ENCODE results near the gene CIROP.

The CIROP gene

DNA sequence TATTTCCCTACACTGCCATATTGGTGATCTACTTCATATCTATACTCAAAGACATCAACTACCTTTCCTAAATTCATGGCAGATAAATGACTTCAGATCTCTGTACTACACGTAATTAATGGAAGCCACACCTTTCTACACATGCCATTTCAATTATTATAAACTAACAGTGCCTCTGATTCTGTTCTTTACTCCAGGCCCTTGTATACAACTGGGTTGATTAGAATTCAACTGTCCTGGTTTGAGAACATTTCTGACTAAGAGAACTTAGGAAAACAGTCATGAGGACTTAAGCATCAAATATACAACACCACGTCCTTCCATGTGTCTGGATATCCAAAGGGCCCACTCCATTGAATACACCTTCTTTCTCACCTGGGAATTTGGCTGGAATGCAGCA is 11.7 kb downstream of the CIROP start:
- no peak for ATAC-seq

DNA sequence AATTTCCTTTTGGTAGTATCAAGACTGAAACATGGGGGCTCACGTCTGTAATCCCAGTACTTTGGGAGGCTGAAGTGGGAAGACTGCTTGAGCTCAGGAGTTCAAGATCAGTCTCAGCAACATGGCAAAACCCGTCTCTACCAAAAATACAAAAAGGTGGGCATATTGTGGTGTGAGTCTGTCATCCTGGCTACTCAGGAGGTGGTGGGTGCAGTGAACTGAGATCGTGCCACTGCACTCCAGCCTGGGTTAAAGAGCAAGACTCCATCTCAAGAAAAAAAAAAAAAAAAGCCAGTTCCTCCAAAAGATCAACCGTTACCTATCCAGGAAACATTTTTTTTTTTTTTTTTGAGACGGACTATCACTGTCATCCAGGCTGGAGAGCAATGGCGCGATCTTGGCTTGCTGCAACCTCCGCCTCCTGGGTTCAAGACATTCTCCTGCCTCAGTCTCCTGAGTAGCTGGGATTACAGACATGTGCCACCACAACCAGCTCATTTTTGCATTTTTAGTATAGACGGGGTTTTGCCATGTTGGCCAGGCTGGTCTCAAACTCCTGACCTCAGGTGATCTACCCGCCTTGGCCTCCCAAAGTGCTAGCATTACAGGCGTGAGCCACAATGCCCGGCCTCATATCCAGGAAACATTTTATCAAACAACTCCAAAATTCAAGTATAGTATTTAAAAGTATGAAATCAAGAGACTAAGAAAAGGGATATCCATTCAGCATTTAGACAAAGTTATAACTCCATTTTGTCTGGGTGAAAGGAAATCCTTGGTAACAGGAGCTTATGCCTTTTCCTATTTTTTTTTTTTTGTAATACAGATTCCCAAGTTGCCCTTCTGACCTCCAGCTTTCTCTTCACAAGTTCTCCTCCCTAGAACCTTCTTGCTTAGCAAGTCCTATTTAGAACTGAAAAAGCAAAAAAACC is 13.2 kb downstream of the CIROP start:
- ATAC-seq = no peak

DNA sequence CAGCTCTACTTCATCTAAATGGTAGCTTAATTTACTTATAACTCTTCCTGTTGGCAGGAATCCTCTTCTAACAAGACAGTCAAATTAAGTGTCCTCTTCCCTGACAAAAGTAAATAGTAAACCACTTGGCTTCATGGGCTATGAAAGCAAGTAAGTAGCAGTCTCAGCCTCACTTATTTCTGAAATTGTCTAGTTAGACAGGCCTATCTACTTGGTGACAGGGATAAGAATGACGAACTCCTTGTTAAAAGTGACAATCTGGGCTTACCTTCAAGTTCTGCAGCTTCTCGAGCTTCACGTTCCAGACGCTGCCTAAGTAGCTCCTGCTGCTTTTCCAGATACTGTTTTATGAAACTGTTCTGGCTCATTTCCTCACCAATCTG is 14.5 kb downstream of the CIROP start:
- ATAC-seq = no peak

DNA sequence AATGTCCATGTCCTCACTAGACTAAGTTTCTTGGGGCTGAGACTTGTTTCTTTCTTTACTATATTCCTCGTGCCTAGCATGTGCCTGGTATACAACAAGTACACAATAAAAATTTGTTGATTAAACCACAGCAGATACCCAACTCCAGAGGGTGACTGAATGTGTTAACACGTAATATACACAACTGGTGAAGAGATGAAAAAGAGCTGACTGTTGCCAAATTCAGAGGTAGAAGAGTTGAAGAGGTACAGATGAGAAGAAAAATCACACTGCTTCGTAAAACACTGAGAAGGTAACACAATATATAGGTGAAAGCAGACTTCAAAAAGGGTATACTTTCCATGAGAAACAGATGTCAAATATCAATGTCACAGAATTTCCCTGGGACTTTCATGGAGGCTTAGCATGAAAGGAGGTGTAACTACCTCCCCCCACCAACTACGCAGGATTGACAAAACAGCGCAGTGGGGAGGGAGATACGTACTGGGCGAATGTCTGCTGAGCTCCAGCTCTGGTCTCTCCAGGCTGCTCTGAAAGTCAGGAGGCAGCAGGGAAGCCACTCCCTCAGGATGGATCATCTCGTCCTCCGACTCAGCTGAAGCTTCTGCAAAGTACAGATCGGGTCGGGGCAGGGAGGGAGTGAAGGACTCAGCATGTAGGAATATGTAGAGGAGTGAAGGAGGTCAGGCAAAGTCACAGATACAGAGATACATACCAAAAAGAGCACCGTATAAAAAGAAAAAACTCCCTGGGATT is 15.1 kb downstream of the CIROP start:
- ATAC-seq = no peak

DNA sequence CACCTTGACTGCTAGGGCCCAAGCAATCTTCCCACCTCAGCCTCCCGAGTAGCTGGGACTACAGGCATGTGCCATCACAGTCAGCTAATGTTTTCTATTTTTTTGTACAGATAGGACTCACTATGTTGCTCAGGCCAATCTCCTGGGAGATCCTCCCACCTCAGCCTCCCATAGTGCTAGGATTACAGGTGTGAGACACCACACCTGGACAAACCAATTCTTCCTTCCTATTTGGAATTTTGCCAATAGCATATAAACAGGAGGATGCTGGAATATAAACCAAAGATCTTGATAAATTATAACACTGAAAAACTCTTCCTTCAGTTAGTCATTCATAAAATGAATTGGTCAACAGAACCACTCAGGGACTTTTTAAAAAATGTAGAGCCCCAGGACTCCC is 18.2 kb downstream of the CIROP start:
- ATAC-seq = no peak

DNA sequence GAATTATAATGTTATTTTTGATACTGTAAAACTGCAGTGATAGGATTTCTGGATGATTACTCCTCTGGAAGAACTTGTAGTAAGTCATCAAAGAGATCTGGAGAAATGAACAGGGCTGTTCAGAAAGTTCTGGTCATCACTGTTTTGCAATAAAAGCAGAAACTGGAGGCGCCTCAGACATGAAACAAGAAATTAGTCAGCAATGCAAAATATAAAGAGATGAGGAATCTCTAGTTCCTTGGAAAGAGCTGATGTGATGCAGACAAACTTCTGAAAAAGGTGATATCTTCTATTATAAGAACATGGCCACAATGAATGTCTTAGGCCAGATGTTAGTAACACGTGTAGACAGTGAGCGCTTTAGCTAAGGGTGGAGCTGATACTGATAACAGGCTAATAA is 19.3 kb downstream of the CIROP start:
- ATAC-seq = peak; percentile 46 to 67

DNA sequence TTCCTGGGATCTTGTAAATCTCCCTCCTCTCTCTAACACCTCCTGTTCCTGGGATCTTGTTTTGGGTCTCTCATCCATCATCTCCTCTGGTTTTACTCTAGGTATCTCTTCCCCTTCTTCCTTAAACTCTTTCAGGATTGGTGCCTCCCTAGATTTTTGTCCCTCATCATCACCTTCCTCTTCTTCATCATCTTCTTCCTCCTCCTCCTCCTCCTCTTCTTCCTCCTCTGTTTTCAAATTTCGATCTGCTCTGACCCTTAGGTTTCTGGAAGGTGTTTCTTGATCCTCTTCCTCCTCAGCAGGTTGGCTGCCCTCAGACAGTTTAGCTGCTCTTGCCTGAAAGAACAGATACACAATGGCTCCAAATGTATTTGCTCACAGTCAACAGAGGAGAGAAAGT is 24.3 kb downstream of the CIROP start:
- ATAC-seq = no peak

DNA sequence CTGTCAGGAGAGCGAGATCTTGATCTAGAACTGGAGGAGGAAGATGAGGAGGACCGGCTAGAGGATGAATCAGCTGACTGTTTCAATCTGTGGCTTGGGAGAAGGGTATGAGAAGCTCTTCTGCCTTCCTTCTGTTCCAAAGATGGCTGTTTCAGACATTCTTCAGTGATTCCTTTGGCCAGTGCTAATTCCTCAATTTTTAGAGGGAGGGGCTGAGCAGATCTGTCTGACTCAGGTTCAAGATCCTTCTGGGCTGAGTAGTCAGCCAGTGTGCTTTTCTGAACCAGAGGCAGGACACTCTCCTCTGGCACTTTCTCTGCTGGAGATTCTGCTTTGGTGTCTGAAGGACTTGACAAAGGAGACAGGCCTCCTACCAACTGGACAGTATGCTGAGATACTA is 25.1 kb downstream of the CIROP start:
- no peak for ATAC-seq

DNA sequence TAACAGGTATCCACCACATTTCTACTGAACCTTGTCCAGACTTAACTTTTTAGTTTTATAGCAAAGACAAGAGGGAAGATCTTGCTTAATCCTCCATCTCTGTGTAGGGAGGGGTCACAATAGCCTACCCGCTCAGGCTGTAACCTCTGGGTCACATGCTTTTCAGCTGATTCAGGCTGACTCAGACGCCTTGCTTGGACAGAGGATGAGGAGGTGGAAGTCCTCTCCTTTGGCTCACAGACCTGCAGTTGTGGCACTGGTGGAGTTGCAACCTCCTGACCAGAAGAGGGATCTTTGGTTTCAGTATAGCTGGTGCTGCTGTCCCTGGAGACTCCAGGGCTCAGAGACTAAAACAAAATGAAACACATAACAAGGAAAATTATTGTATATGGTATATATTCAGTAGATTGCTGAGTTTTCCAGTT is 26.1 kb downstream of the CIROP start:
- peak in 1 of 2 donors; percentile 32 for ATAC-seq

DNA sequence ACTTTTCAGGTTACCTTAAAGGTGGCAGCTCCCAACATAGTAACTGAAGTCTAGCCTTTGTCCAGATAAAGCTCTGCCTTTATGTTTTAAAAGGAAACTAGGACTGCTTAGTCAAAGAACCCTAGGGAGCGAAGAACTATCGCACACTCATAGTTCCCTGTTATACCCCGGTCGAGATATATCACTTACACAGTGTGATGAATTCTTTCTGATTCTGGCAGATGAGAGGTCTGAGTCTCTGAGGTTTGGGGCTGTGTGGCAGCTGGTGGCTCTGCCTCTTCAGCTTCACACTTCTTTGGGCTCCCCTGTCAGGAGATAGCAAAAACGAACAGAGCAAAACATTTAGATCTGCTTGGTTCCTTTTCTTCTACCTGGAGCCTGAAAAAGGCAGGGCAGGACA is 26.8 kb downstream of the CIROP start:
- ATAC-seq = no peak

DNA sequence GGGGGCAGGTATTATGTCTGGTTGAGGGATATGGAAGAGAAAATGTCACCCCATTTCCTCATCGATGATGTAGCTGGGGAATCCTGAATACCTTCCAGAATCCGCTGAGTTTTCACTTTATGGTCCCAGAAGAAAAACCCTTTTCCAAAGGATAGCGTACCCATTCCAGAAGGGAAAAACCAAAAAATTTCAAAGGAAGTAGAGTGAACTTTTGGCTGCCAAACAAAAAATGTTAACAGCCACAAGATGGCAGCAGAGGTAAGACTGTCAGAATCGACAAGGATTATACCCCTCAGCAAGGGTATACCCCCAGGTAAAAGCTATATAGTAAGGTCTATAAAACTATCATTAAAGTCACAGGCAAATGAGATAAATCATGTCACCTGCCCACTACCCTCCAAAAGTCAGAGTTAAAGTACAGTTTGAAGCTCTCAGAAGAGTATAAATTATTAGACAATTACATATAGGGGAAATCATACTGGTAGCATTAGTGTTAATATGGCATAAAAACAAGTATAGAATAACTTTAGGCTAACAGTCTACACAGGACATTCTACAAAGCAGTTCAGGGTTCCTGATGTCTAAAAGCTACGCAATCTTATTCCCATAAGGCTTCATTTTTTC is 27.9 kb downstream of the CIROP start:
- peak; percentile 38 to 56 for ATAC-seq

DNA sequence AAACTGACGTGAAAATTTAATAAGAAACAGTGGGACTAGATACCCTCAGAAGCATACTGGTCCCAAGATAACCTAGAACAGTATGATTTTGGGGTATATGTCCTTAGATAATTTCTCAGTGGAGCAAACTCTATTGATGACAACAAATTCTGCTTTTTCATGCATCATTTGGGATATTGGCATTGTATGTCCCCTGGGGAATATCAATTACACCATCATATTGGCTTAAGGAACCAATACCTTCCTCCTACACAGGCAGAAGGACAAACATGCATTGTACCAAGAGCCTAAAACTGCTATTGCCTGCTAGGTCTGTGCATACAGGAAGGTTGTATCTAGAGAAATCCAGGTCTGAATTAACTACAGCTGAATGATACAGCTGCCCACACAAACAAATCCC is 29.9 kb downstream of the CIROP start:
- no peak for ATAC-seq

DNA sequence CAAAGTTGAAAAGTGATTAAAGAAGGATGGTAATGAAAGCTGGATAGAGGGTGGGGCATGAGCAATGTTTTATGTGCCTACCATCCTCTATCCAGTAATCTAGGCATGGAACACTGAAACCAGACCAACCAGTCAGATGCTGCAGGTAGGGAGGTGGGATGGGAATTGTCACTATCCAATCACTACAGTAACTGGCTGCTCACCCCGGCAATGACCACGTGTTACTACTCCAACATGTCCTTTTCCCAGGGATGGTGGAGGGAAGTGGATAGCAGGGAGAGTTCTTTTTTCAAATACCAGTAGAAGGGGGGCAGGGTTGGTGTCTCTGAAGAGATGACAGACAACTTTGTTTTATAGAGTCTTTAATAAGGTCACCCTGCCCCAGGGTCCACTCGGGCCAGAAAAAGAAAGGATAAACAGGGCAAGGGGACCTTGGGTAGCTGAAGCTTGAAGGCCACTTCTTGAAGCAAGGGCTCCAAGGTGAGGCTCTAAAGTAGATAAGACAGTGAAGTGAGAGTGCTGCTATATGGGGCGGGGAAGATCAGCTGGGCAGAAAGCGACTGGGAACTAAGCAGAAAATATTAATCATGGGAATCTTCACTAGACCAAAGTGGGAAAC is 32.8 kb downstream of the CIROP start:
- ATAC-seq = no peak

DNA sequence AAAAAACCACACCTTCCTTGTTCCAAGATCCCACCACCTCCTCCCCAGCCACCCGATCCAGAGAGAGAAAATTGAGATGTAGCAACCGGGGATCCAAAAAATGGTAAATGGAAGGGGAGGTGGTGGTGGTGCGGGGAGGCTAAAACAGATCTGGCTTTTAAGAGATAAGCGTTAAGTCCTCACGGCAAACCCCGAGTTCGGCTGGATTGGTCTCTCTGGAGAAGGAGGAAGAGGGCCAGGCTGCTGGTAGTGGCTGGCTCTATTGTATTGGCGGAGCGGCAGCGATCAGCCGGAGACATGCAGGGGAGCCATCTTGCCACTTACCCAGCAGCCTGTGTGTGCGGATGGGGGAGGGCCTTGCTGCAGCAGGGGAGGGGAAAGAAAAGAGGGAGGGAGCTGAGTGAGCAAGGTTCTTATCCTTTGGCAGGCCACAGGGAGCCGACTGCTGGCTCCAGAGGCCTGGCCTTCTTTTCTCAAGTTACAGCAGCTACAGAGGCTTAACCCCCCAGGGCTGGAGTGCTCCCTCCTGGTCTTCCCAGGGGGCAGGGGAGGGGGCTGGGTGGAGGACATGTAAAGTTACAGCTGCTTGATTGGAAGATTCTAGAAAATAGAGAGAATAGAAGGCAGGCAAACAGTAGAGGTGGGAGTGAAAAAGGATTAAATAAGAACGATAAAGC is 33.4 kb downstream of the CIROP start:
- peak; percentile 95 to 97 for ATAC-seq

DNA sequence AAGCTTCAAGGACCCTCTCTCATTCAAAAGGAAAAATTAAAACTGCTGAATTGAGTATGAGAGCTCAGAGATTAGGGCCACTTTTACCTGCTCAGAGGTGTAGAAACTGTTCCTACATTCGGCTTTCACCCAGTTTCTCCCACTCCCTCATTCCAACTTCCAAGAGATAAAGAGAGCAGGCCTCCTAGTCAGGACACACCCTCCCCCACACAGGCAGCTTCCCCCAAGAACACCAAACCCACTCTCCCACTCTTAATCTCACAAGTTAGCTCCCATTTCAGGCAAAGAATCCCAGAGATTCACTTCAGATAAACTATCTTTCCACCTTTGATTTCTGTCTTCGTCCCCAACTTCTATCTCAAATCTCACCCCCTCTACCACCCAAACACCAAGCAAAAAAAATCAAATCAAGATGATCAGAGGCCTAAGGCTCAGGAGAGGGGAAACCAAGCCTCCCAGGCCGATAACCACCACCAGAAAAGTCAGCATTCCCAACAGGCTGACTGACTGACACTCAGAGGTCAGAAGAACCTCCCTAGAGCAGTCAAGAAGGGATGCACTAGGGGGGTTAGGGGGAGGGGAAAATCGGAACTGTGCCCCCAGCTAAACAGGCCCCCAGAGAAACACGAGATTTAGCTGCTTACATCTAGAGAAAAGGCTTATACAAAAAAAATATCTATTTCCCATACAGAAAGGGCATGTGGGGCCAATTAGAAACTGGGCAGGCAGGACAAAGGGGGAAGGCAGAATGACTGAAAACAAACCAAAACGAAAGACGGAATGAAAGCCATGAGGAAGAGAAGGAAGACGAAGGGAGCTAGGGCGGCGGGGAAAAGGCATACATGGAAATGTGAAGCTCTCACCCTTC is 34.3 kb downstream of the CIROP start:
- ATAC-seq = no peak

DNA sequence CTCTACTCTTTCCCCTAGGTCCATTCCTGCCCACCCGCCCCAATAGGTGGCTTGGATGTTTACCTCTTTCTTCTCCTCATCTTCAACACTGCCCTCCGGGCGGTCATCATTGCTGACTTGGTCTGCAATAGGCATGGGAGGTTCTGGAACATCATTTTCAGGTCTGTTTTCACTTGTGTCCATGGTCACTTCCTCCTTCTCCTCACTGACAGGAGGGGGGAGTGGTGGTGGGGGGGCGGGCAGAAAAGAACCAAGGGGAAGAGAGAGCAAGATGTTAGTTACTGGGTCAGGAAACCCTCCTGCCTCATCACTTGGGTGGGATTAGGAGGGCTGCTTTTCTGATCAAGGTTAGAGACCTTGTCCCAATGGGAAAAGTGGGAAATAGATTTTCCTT is 35.4 kb downstream of the CIROP start:
- no peak for ATAC-seq

DNA sequence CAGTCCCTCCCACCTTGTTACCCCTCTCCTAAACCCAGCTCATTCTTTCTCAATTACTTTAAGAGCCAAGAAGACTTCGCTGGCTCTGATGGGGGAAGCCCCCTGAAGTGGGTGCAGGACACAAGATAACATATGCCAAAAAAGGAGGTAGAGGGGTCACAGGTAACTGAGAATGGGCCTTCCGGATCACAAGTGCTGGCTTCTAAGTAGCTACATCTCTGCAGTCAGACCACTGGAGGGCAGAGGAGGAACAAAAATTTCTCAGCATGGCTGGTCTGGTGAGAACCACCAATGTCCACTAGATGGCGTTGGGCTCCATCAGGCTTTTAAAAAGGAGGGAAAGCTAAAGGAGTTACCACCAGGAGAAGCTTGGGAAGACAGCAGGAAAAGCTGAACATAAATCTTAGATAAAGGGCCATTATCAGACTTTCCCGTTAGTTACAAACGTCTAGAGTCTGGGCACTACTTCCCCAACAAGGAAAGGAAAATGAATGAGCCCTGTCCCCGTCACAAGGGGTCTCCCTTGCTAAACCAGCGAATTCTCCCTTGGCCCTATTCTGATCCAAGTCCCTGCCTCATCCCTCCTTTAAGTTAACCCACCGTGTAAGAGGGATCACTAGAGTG is 35.9 kb downstream of the CIROP start:
- ATAC-seq = peak; percentile 73 to 80

DNA sequence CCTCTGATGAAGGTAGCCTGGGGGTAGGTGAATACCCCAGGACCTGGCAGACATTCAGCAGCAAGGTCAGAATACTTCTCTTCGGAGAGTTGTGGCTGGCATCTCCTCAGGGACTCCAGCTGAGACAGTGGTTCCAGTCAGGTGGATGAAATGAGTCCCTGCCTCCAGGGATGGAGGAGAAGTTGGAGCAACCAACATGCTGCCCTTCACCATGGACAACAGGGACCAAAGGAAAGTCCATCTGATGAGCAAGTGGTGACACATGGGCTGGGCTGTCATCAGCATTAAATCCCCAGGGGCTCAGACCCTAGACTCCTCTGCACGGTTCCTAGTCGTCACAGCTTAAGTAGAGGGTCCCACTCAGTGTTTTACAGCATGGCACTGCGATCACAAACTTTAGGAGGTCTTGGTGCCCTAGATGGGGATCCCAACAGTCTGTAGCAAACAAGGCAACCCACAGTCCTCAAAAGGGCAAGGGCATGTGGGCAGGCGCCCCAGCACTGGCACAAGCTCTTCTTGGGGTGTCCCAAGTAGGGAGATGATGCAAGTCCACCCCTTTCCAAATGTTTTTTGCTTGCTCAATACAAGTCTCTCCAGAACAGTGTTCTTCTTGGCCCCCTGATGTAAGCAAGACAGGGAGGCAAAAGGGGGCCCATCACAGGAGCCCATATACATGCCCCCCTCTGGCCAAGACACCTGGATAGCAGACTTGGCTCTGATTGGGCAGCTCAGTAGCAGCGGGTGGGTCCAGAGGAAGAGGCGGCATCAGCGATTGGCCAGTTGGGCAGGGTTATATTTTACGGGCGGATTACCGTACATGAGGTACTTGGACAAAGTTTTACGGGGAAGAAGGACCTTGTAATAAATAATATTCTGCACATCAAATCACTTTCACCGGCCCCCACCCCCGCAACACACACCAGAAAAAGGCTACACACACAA is 36.7 kb downstream of the CIROP start:
- no peak for ATAC-seq

DNA sequence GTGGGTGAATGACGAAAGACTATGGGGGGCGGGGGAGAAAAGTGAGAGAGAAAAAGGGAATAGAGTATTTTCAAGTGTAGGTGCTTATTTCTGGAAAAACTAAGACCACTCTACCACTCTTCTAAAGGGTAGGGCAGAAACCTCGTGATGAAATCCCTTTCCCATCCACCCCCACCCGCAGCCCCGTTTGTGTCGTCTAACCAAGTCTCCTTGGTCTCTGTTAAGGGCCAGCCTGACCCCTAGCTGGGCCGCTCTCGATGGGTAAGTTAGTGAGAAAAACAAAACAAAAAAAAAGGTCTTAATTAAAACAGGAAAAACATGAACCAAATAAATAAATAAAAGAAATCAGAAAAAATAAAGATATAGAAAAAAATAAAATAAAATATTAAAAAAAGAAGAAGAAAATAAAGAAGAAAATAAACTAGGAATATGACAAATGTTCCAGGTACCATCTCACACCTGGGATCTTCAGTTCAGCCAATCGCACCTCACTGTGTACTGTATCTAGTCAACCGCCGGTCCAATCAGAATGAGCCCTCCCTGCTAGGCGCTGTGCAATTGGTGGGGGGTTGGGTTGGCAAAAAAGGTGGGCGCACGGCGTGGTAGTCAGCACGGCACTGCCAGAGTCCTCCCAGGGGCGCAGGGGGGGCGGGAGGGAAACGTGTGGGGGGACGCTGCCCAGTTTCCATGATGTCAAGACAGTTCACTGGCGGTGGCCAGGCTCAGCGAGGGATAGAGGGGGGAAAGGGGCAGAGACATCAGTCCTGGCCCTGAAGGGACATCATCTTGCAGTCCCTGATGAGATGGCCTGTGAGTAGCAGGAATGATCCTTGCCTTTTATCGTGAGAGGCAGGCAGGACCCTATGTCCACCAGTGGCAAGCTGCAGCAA is 37.7 kb downstream of the CIROP start:
- no peak for ATAC-seq

Measured in activated CD4-positive, CD25-positive, alpha-beta regulatory T cell treated with anti-CD3 and anti-CD28 coated beads, Interleukin-2, amount 50 U/mL, for 24 hours (primary cell).